HS-27A (cell line): ENCODE data around the gene RNF34.
A peak's percentile ranks its signal among the peaks of the same experiment; 100 is the strongest.
"Not testable (repeated sequence)": the region's sequence is repeated elsewhere in the genome, so short reads cannot be mapped to it uniquely, and the experiment has no call there.

Experiments
- DNase-seq: peaks from one replicate; pipeline ENCODE4 v3.0.0-alpha.2; 2012; ENCODE audit warnings: low read depth, missing footprints

The RNF34 gene

GRCh38 chr12:121399391-121400331 lies at the start of gene RNF34:
Gene RNF34, plus strand, starts transcription at chr12:121400118. Its CDS starts 95 bp downstream, at chr12:121400213.
- peak; percentile 97 for DNase-seq

GRCh38 chr12:121351820-121352681 lies 47.9 kb upstream of the RNF34 start, which contains the start of gene ANAPC5:
Gene ANAPC5, minus strand, starts transcription at chr12:121352411. Its CDS starts 71 bp downstream, at chr12:121352340.
- peak; percentile 96 for DNase-seq

- DNase-seq, result no peak
Measured at GRCh38 chr12:121352682-121353018, 47.3 kb upstream of the RNF34 start.

- no peak for DNase-seq
Measured at GRCh38 chr12:121355818-121356217, 44.1 kb upstream of the RNF34 start.

GRCh38 chr12:121356657-121357056 lies 43.3 kb upstream of the RNF34 start:
- no peak for DNase-seq

GRCh38 chr12:121357331-121357730 lies 42.6 kb upstream of the RNF34 start:
- DNase-seq, result no peak

GRCh38 chr12:121358073-121358472 lies 41.8 kb upstream of the RNF34 start:
- no peak for DNase-seq

- DNase-seq, result no peak
Measured at GRCh38 chr12:121364683-121365121, 35.2 kb upstream of the RNF34 start.

- DNase-seq, result no peak
Measured at GRCh38 chr12:121365416-121366062, 34.4 kb upstream of the RNF34 start.

- no peak for DNase-seq
Measured at GRCh38 chr12:121366063-121366459, 33.9 kb upstream of the RNF34 start.

GRCh38 chr12:121371404-121371803 lies 28.5 kb upstream of the RNF34 start:
- no peak for DNase-seq

- no peak for DNase-seq
Measured at GRCh38 chr12:121373755-121374154, 26.2 kb upstream of the RNF34 start.

GRCh38 chr12:121374336-121374735 lies 25.6 kb upstream of the RNF34 start:
- not testable (repeated sequence) for DNase-seq

GRCh38 chr12:121374945-121375584 lies 24.9 kb upstream of the RNF34 start:
- DNase-seq, result not testable (repeated sequence)

GRCh38 chr12:121376754-121377697 lies 22.9 kb upstream of the RNF34 start:
- DNase-seq, result no peak

- DNase-seq, result no peak
Measured at GRCh38 chr12:121378736-121379135, 21.2 kb upstream of the RNF34 start.

- no peak for DNase-seq
Measured at GRCh38 chr12:121379945-121380344, 20.0 kb upstream of the RNF34 start.

GRCh38 chr12:121383601-121384021 lies 16.3 kb upstream of the RNF34 start:
- no peak for DNase-seq

- not testable (repeated sequence) for DNase-seq
Measured at GRCh38 chr12:121384891-121385290, 15.0 kb upstream of the RNF34 start.

GRCh38 chr12:121388421-121388981 lies 11.4 kb upstream of the RNF34 start:
- no peak for DNase-seq
